GM12878 (cell line): ENCODE results near the gene COQ8B. TPM values are rescaled to one million over a fixed set of nuclear protein-coding genes. Genes with fewer than 3 reads are reported as not detected.

Source experiments
- ATAC-seq: fragments of 200-7000 bp; cut with Tn5 transposase; 3 replicates; pipeline ENCODE4 v1.9.1; 2020; ENCODE audit warnings: mild to moderate bottlenecking, moderate library complexity
- BruUV-seq: library from RNA; stranded (reverse); fragments of 400-500 nt; replicated peaks from 2 replicates; lab custom pipeline; 2021; lab: Mats Ljungman, UMichigan
- CTCF ChIA-PET: fragments of 300-600 bp; sonication (Branson Sonifier 250); formaldehyde crosslinking; extraction: SDS; loops from one replicate; lab custom pipeline; 2021; ENCODE audit warnings: inconsistent platforms; lab: Yijun Ruan, JAX
- POLR2A ChIA-PET: fragments of 350-600 bp; formaldehyde crosslinking; extraction: SDS; loops from one replicate; lab custom pipeline; 2021; ENCODE audit warnings: inconsistent platforms; lab: Charles Lee
- RAD21 ChIA-PET: fragments of 300-600 bp; sonication (Branson Sonifier 250); formaldehyde crosslinking; loops from one replicate; lab custom pipeline; 2023; ENCODE audit warnings: antibody characterized with exemption; ENCODE audit not compliant: unreplicated experiment; lab: Charles Lee
- SMC1A ChIA-PET: fragments of 300-600 bp; sonication (Branson Sonifier 250); formaldehyde crosslinking; loops from one replicate; lab custom pipeline; 2023; ENCODE audit not compliant: unreplicated experiment, uncharacterized antibody; lab: Charles Lee
- DNase-seq: peaks from one replicate; pipeline ENCODE4 v3.0.0-alpha.2; 2011; ENCODE audit warnings: low read depth, low spot score
- FAIRE-seq: peaks from 3 replicates; lab custom pipeline; 2011; peaks lifted over from hg19 to GRCh38; lab: Jason Lieb, UNC
- H2AFZ ChIP-seq: 2 replicates; pipeline ENCODE4 v1.6.0; 2011; ENCODE audit warnings: low read depth, low read length, control low read depth; ENCODE audit not compliant: control insufficient read depth
- H3K27ac ChIP-seq: 2 replicates; pipeline ENCODE4 v1.5.1; 2011; ENCODE audit warnings: control low read depth; ENCODE audit not compliant: control insufficient read depth, insufficient read depth
- H3K27me3 ChIP-seq, 2 experiments: replicated peaks in 1 of 2; 2 replicates each; pipeline versions ENCODE4 v1.6.0 to v1.6.1; 2011; ENCODE audit warnings: low read length in 1 of 2; ENCODE audit not compliant: control insufficient read depth in 2 of 2, insufficient read depth in 2 of 2
- H3K36me3 ChIP-seq, 2 experiments: 2 replicates each; pipeline ENCODE4 v1.5.1; 2011; ENCODE audit warnings: low read length in 1 of 2; ENCODE audit not compliant: control insufficient read depth in 2 of 2, insufficient read depth in 2 of 2
- H3K4me1 ChIP-seq: 2 replicates; pipeline ENCODE4 v1.6.1; 2011; ENCODE audit warnings: mild to moderate bottlenecking, low read length, moderate library complexity, mixed read lengths; ENCODE audit not compliant: control insufficient read depth, insufficient read depth
- H3K4me2 ChIP-seq: 2 replicates; pipeline ENCODE4 v1.6.0; 2011; ENCODE audit warnings: control low read depth; ENCODE audit not compliant: control insufficient read depth, insufficient read depth
- H3K4me3 ChIP-seq: fragments of 200-600 bp; sonication (generic); 2 replicates; pipeline ENCODE4 v1.5.1; 2016
- H3K79me2 ChIP-seq: 2 replicates; pipeline ENCODE4 v1.6.0; 2011; ENCODE audit warnings: low read length; ENCODE audit not compliant: control insufficient read depth, insufficient read depth
- H3K9ac ChIP-seq: 2 replicates; pipeline ENCODE4 v1.8.0; 2011; ENCODE audit warnings: low read length, control low read depth, mixed read lengths; ENCODE audit not compliant: control insufficient read depth, insufficient read depth
- H3K9me3 ChIP-seq: replicated peaks from 3 replicates; pipeline ENCODE4 v1.5.1; 2011; ENCODE audit warnings: mild to moderate bottlenecking, low read length; ENCODE audit not compliant: control insufficient read depth, insufficient read depth
- H4K20me1 ChIP-seq: 2 replicates; pipeline ENCODE4 v1.6.0; 2011; ENCODE audit not compliant: control insufficient read depth, insufficient read depth
- CHD2 ChIP-seq: IDR thresholded peaks from 2 replicates; pipeline ENCODE4 v1.6.1; 2011; ENCODE audit warnings: low read depth, low read length, improper control_type of control experiment, borderline replicate concordance
- E4F1 ChIP-seq: fragments of 450-650 bp; IDR thresholded peaks from 2 replicates; pipeline ENCODE4 v1.6.1; 2018; ENCODE audit warnings: borderline replicate concordance, mild to moderate bottlenecking; ENCODE audit not compliant: partially characterized antibody
- FOXK2 ChIP-seq: fragments of 450-650 bp; IDR thresholded peaks from 2 replicates; pipeline ENCODE4 v1.6.1; 2017; ENCODE audit warnings: mild to moderate bottlenecking, moderate library complexity
- POLR2A ChIP-seq: IDR thresholded peaks from 2 replicates; pipeline ENCODE4 v1.6.1; 2011; ENCODE audit warnings: low read depth, mild to moderate bottlenecking, low read length
- ZNF207 ChIP-seq: fragments of 450-650 bp; IDR thresholded peaks from 2 replicates; pipeline ENCODE4 v1.6.1; 2014; ENCODE audit warnings: antibody characterized with exemption, mild to moderate bottlenecking, borderline replicate concordance
- WGBS: methylation state at CpG from one replicate; pipeline ENCODE4 v1.1.6; 2016; ENCODE audit warnings: low lambda C conversion rate; ENCODE audit not compliant: insufficient replicate concordance, insufficient coverage; ENCODE audit errors: missing lambda C conversion rate; 5-methylcytosine and 5-hydroxymethylcytosine counted together
- in situ Hi-C: fragments of 300-500 bp; cut with MboI; formaldehyde crosslinking; loops from 9 replicates; pipeline ENCODE4 v1.14.3; 2018; ENCODE audit warnings: mixed read lengths
- intact Hi-C: fragments of 100-400 bp; cut with micrococcal nuclease; formaldehyde crosslinking; loops from one replicate; pipeline ENCODE4 v1.14.2; 2022; ENCODE audit not compliant: unreplicated experiment
- polyA plus RNA-seq, 11 experiments: library from polyadenylated mRNA; depleted of rRNA in 4 of 11; unstranded in 6 of 11; stranded (reverse) in 5 of 11; fragments of >200 nt; fragmentation: Nextera tagmentation in 4 of 11; fragmentation: Illumina TruSeq in 1 of 11; extraction: Ambion mirVana in 4 of 11; extraction: Trizol in 1 of 11; gene quantifications; 1 replicate in 1 of 11; 2 replicates in 10 of 11; pipeline versions ENCODE4 v1.2.1 to v1.2.3, GENCODE V29; 2011 to 2016; ENCODE audit warnings: inconsistent platforms in 2 of 11, missing spikeins in 2 of 11, low read depth in 1 of 11
- total RNA-seq, 4 experiments: library from RNA; depleted of rRNA in 3 of 4; stranded (reverse); fragments of >200 nt in 3 of 4; fragmentation: Illumina TruSeq in 1 of 4; extraction: Trizol in 1 of 4; gene quantifications; 2 replicates each; pipeline versions ENCODE4 v1.2.1 to v1.2.3, GENCODE V29; 2013 to 2021

COQ8B gene
- total and polyA plus RNA-seq, 10 of the 15 experiments (the other 5 are each of a cell fraction or from before 2014, with no cell fraction given) = 0.39 to 37.1 (median 16.8) TPM

- no peak for TF ChIP-seq ZNF207
- TF ChIP-seq FOXK2 = no peak
Observed at GRCh38 chr19:40739030-40739839, 22.5 kb upstream of the COQ8B start (continued).

GRCh38 chr19:40737102-40737644 is 20.5 kb upstream of the COQ8B start:
- SMC1A ChIA-PET = no interaction called here
- TF ChIP-seq POLR2A (0 out of 2 replicates have a peak, but pooled peaks have one; percentile 16), CHD2 (no peak)
- Histone ChIP-seq H2AFZ (no peak overlapping the region), H3K36me3 (peaks cover 0 to 1% of the 10 kb centered on the region in 2 experiments; a peak in 3 of 4 replicates), H3K4me2 (no peak overlapping the region), H3K4me3 (no peak overlapping the region), H3K27ac (no peak overlapping the region), H4K20me1 (no peaks in the 10 kb centered on the region), H3K9ac (no peak overlapping the region), H3K79me2 (no peaks in the 10 kb centered on the region), H3K27me3 (no peaks in the 10 kb centered on the region), H3K9me3 (no peaks in the 10 kb centered on the region), H3K4me1 (no peaks in the 10 kb centered on the region)
- intact Hi-C loops (no loop called here), in situ Hi-C loops (no loop called here)
- WGBS = 95% methylated on average over 9 of the region's 9 CpGs
- BruUV-seq = no TSS peak
- no peak for FAIRE-seq
- ATAC-seq = no peak
- CTCF ChIA-PET = no interaction called here
- no peak for DNase-seq
- POLR2A ChIA-PET = no interaction called here
- RAD21 ChIA-PET = no interaction called here

- no peak overlapping the region for H3K27ac ChIP-seq
- no TSS peak for BruUV-seq
- DNase-seq (no peak), FAIRE-seq (no peak)
- H2AFZ ChIP-seq = no peak overlapping the region
- SMC1A ChIA-PET = no interaction called here
- no peak for TF ChIP-seq E4F1
- TF ChIP-seq, all 136 proteins: peak for 0
- WGBS = 84% methylated on average over 9 of the region's 9 CpGs
- Histone ChIP-seq H3K4me3 (no peak overlapping the region), H3K4me1 (no peaks in the 10 kb centered on the region), H3K79me2 (no peaks in the 10 kb centered on the region), H3K4me2 (no peak overlapping the region), H4K20me1 (no peaks in the 10 kb centered on the region), H3K36me3 (peaks cover 0 to 1% of the 10 kb centered on the region in 2 experiments; a peak in 3 of 4 replicates), H3K9me3 (no peaks in the 10 kb centered on the region), H3K27me3 (no peaks in the 10 kb centered on the region), H3K9ac (no peak overlapping the region)
- intact Hi-C loops = no loop called here
- ATAC-seq = no peak
- ChIA-PET POLR2A (no interaction called here), RAD21 (no interaction called here), CTCF (no interaction called here)
- in situ Hi-C loops = no loop called here
Observed at GRCh38 chr19:40736661-40737060, 20.0 kb upstream of the COQ8B start.
